OCI-LY7 (cell line): ENCODE measurements around the gene FRAS1. TPM values are rescaled to one million over a fixed set of nuclear protein-coding genes. Genes with fewer than 3 reads are reported as not detected.

Experiments
- BruUV-seq: library from RNA; stranded (reverse); fragments of 400-500 nt; replicated peaks from 2 replicates; lab custom pipeline; 2021; lab: Mats Ljungman, UMichigan
- CTCF ChIA-PET: fragments of 300-600 bp; sonication (Branson Sonifier 250); formaldehyde crosslinking; loops from one replicate; lab custom pipeline; 2022; ENCODE audit warnings: antibody characterized with exemption; ENCODE audit not compliant: unreplicated experiment; lab: Charles Lee
- POLR2A ChIA-PET: fragments of 300-600 bp; sonication (Branson Sonifier 250); formaldehyde crosslinking; loops from one replicate; lab custom pipeline; 2022; ENCODE audit warnings: antibody characterized with exemption; lab: Charles Lee
- DNase-seq: peaks from one replicate; pipeline ENCODE4 v3.0.0-alpha.2; 2015; ENCODE audit warnings: low spot score
- H2AFZ ChIP-seq: fragments of 200-600 bp; sonication (generic), shearing (Covaris generic); 2 replicates; pipeline ENCODE4 v1.6.1; 2014; ENCODE audit warnings: mild to moderate bottlenecking, antibody characterized with exemption, low read length, moderate library complexity
- H3K27ac ChIP-seq: fragments of 200-600 bp; sonication (generic); 2 replicates; pipeline ENCODE4 v1.5.1; 2014; ENCODE audit warnings: mixed run types, low read depth, mild to moderate bottlenecking, moderate library complexity, low read length, inconsistent platforms; ENCODE audit not compliant: poor library complexity, severe bottlenecking
- H3K36me3 ChIP-seq: fragments of 200-600 bp; sonication (generic); 2 replicates; pipeline ENCODE4 v1.6.1; 2014; ENCODE audit warnings: mild to moderate bottlenecking, antibody characterized with exemption, low read length, moderate library complexity, mixed read lengths; ENCODE audit not compliant: insufficient read depth
- H3K4me1 ChIP-seq: fragments of 200-600 bp; sonication (generic); 2 replicates; pipeline ENCODE4 v1.5.1; 2014; ENCODE audit warnings: mild to moderate bottlenecking, low read length; ENCODE audit not compliant: insufficient read depth, poor library complexity, severe bottlenecking
- H3K4me2 ChIP-seq: fragments of 200-600 bp; sonication (generic); 2 replicates; pipeline ENCODE4 v1.6.1; 2014; ENCODE audit warnings: mild to moderate bottlenecking, low read length
- H3K4me3 ChIP-seq: fragments of 200-600 bp; sonication (generic); 2 replicates; pipeline ENCODE4 v1.5.1; 2014; ENCODE audit warnings: mild to moderate bottlenecking, low read depth, low read length; ENCODE audit not compliant: poor library complexity, severe bottlenecking
- H3K79me2 ChIP-seq: fragments of 200-600 bp; sonication (generic); 2 replicates; pipeline ENCODE4 v1.6.1; 2016; ENCODE audit warnings: low read depth, mild to moderate bottlenecking, low read length, moderate library complexity, mixed read lengths; ENCODE audit not compliant: insufficient read depth
- H3K9me2 ChIP-seq: fragments of 200-600 bp; sonication (generic); 2 replicates; pipeline ENCODE4 v1.6.1; 2016; ENCODE audit warnings: mild to moderate bottlenecking, low read length, mixed read lengths; ENCODE audit not compliant: insufficient read depth
- H3K9me3 ChIP-seq: fragments of 200-600 bp; sonication (generic); 2 replicates; pipeline ENCODE4 v1.6.1; 2014; ENCODE audit warnings: mild to moderate bottlenecking, mixed run types, low read length, mixed read lengths
- H4K20me1 ChIP-seq: fragments of 200-600 bp; sonication (generic); 2 replicates; pipeline ENCODE4 v1.6.1; 2014; ENCODE audit warnings: mild to moderate bottlenecking, antibody characterized with exemption, low read length, moderate library complexity, mixed read lengths; ENCODE audit not compliant: insufficient read depth
- EZH2phosphoT487 ChIP-seq: fragments of 200-600 bp; sonication (generic); IDR thresholded peaks from 2 replicates; pipeline ENCODE4 v1.6.1; 2018; ENCODE audit warnings: low read depth, borderline replicate concordance, mild to moderate bottlenecking, mixed run types, antibody characterized with exemption, low read length, moderate library complexity, mixed read lengths
- intact Hi-C: fragments of 100-400 bp; cut with micrococcal nuclease; formaldehyde crosslinking; loops from one replicate; pipeline ENCODE4 v1.10.0; 2022; ENCODE audit not compliant: unreplicated experiment
- total RNA-seq, 2 experiments: library from RNA; depleted of rRNA in 1 of 2; stranded (reverse); fragments of >200 nt in 1 of 2; shearing (Covaris generic) in 1 of 2; gene quantifications; 2 replicates each; pipeline ENCODE4 v1.2.3, GENCODE V29; 2014 to 2022
- TF ChIP-seq, protein P1 (sequence below): fragments of 200-600 bp; sonication (generic); conservative IDR thresholded peaks from 2 replicates; pipeline ENCODE4 v1.5.1; 2014; ENCODE audit warnings: mild to moderate bottlenecking, antibody characterized with exemption, low read length, moderate library complexity, mixed read lengths

Gene FRAS1
- total RNA-seq, 2 experiments from 2014 or later, result 0.19 to 0.30 TPM

DNA sequence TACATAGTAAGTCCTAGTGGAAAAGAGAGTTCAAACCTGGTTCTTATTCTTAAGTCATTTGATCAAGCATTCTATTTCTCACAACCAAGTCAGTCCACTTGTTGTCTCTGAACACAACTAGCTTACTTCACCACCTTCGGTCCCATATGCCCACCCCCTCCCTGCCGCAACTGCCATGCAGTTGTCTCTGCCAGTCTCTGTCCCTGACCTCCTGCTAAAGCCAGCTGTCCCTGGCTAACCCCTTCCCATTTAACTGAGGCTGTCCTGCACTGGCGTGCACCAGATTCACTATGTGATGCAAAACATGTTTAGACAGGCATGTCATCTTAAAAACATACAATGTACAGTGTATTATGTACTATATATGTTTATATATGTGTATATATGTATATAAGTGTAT lies 12.7 kb downstream of the FRAS1 start:
- Histone ChIP-seq H3K9me3 (no peaks in the 10 kb centered on the region), H3K4me3 (no peak overlapping the region), H3K36me3 (no peaks in the 10 kb centered on the region), H4K20me1 (no peaks in the 10 kb centered on the region), H3K79me2 (no peaks in the 10 kb centered on the region), H3K4me1 (no peaks in the 10 kb centered on the region), H2AFZ (no peak overlapping the region), H3K27ac (no peak overlapping the region), H3K9me2 (no peaks in the 10 kb centered on the region), H3K4me2 (no peak overlapping the region)
- no TSS peak for BruUV-seq
- intact Hi-C loops, result no loop called here
- TF ChIP-seq EZH2phosphoT487, result no peak
- TF ChIP-seq, protein P1, sequence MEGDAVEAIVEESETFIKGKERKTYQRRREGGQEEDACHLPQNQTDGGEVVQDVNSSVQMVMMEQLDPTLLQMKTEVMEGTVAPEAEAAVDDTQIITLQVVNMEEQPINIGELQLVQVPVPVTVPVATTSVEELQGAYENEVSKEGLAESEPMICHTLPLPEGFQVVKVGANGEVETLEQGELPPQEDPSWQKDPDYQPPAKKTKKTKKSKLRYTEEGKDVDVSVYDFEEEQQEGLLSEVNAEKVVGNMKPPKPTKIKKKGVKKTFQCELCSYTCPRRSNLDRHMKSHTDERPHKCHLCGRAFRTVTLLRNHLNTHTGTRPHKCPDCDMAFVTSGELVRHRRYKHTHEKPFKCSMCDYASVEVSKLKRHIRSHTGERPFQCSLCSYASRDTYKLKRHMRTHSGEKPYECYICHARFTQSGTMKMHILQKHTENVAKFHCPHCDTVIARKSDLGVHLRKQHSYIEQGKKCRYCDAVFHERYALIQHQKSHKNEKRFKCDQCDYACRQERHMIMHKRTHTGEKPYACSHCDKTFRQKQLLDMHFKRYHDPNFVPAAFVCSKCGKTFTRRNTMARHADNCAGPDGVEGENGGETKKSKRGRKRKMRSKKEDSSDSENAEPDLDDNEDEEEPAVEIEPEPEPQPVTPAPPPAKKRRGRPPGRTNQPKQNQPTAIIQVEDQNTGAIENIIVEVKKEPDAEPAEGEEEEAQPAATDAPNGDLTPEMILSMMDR, result no peak
- CTCF ChIA-PET, result no interaction called here
- POLR2A ChIA-PET, result interaction anchor here (0.9 kb wide), 1 partner anchor 127 kb away, joined by 3 read pairs; no protein-coding TSS in a partner anchor
- DNase-seq, result no peak

DNA sequence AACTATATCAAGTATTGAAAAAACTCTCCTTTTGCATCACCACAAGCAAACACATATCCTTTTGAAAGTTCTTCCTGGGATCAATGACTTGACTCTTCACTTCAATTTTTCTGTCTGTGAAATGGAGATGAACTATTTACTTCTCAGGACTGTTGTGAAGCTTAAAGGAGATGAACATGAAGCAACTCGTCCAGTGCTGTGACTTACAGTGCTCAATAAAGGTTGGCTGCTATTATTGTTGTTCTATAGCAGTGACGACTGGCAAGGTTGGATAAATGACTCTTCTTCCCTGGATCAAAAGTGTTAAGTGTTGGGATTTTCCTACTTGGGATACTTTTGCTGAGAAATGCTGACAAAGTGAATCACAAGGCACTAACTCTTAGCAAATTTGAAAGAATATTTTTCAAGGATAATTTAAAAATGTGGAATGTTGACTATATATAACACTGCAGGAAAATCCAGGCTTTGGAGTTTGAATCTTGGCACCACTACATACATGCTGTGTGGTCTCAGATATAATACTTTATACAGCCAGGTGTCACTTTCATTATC lies 13.7 kb downstream of the FRAS1 start:
- no peaks in the 10 kb centered on the region for H3K9me2 ChIP-seq
- intact Hi-C loops, result no loop called here
- H3K4me2 ChIP-seq, result no peak overlapping the region
- TF ChIP-seq EZH2phosphoT487, result no peak
- TF ChIP-seq, protein P1, result no peak
- H3K36me3 ChIP-seq, result no peaks in the 10 kb centered on the region
- no peaks in the 10 kb centered on the region for H3K79me2 ChIP-seq
- H2AFZ ChIP-seq, result no peak overlapping the region
- DNase-seq, result no peak
- H3K27ac ChIP-seq, result no peak overlapping the region
- no peaks in the 10 kb centered on the region for H4K20me1 ChIP-seq
- H3K9me3 ChIP-seq, result no peaks in the 10 kb centered on the region
- H3K4me3 ChIP-seq, result no peak overlapping the region
- POLR2A ChIA-PET, result no interaction called here
- H3K4me1 ChIP-seq, result no peaks in the 10 kb centered on the region
- CTCF ChIA-PET, result no interaction called here
- BruUV-seq, result no TSS peak

DNA sequence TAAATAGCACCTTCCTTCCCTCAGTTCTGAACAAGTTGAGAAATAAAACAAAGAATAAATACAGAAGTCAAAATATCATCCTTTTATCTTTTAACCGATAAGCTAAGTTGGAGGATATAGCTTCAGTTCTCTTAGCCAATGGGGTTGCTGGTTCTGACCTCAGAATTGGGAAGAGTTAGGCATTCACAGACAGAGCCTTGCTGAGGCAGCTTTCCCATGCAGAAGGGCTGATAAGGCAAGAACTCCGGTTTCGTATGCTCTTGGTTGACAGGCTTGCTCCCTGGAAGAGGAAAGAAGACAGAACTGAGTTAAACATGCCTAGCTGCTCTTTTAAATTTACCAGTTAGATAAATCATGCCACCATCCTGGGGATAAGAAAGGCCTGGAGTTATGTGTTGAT lies 17.6 kb downstream of the FRAS1 start:
- Histone ChIP-seq H2AFZ (no peak overlapping the region), H3K4me3 (no peak overlapping the region), H4K20me1 (no peaks in the 10 kb centered on the region), H3K79me2 (no peaks in the 10 kb centered on the region), H3K9me2 (no peaks in the 10 kb centered on the region), H3K36me3 (no peaks in the 10 kb centered on the region), H3K4me2 (no peak overlapping the region), H3K4me1 (no peaks in the 10 kb centered on the region), H3K27ac (no peak overlapping the region), H3K9me3 (no peaks in the 10 kb centered on the region)
- DNase-seq, result no peak
- TF ChIP-seq EZH2phosphoT487, result no peak
- TF ChIP-seq, protein P1, result no peak
- intact Hi-C loops, result no loop called here
- POLR2A ChIA-PET, result no interaction called here
- CTCF ChIA-PET, result no interaction called here
- BruUV-seq, result no TSS peak
